Effector memory CD4-positive, alpha-beta T cell (primary cell): Measurements from ENCODE around the gene SETBP1.
A peak's percentile ranks its signal among the peaks of the same experiment; 100 is the strongest.

Experiments used
- DNase-seq, 3 donors: peaks; one replicate each; pipeline ENCODE4 v3.0.0-alpha.2; 2020
- H3K27ac ChIP-seq: 2 replicates; pipeline ENCODE4 v1.7.0; 2013; ENCODE audit warnings: mild to moderate bottlenecking, low read length, moderate library complexity; ENCODE audit not compliant: insufficient read depth, poor library complexity, severe bottlenecking
- H3K27me3 ChIP-seq: replicated peaks from 2 replicates; pipeline ENCODE4 v1.7.0; 2013; ENCODE audit warnings: mild to moderate bottlenecking, low read length; ENCODE audit not compliant: insufficient read depth, control insufficient read depth, poor library complexity, severe bottlenecking
- H3K36me3 ChIP-seq: 2 replicates; pipeline ENCODE4 v1.7.0; 2013; ENCODE audit warnings: mild to moderate bottlenecking, low read length, moderate library complexity; ENCODE audit not compliant: control insufficient read depth, insufficient read depth
- H3K4me1 ChIP-seq: 2 replicates; pipeline ENCODE4 v1.7.0; 2013; ENCODE audit warnings: low read length, mild to moderate bottlenecking; ENCODE audit not compliant: control insufficient read depth, insufficient read depth, poor library complexity, severe bottlenecking
- H3K4me3 ChIP-seq: 2 replicates; pipeline ENCODE4 v1.7.0; 2013; ENCODE audit warnings: low read length, low read depth, mild to moderate bottlenecking; ENCODE audit not compliant: insufficient read depth, poor library complexity, severe bottlenecking
- H3K9me3 ChIP-seq: 2 replicates; pipeline ENCODE4 v1.7.0; 2013; ENCODE audit warnings: mild to moderate bottlenecking, low read length, moderate library complexity; ENCODE audit not compliant: control insufficient read depth

Gene SETBP1

DNA sequence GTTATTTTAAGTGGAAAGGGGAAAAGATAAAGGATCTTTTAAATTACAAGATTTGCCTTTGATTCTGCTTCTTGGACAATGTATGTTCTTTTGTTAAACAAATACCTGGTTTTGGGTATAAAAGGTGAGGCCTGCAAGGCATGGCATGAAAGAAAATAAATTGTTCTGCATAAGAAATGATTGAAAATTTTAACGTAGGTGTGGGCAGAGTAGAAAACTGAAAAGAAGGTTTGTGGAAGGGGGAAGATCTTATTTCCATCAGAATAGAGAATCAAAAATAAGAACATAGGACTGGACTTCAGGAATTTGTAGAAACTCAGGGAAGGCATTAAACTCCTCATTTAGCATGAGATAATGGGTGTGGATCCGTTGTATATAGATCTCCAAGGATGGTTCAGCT lies 153.1 kb downstream of the SETBP1 start:
- Histone ChIP-seq H3K27me3 (no peaks in the 10 kb centered on the region), H3K27ac (no peak overlapping the region), H3K4me1 (no peaks in the 10 kb centered on the region), H3K9me3 (no peaks in the 10 kb centered on the region), H3K36me3 (no peaks in the 10 kb centered on the region), H3K4me3 (no peak overlapping the region)
- no peak for DNase-seq

DNA sequence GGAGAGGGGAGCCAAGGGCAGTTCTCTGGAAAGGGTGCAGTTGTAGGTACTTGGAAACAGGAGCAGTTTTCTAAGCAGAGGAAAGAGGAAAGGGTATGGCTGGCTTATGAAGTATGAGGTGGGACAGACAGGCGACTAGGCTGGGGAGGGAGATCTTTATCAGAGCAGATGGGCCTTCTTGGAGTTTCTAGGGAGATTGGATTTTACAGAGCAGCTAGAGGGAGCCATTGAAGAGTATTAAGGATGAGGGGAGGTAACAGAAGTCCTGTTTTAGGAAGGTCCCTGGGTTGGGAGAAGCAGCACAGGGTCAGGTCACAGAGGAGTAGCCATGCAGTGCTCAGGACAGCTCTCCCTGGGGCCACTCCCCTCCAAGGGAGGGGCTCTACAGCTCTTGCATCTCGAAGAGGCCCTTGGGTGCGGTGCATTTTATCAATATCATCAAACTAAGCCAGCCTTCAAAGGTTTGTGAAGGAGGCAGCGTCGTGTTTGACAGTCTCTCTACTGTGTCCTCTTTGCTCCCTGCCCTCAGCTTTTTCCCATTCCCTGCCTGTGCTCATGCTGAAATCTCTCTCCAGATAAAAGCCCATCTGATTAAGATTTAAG lies 154.3 kb downstream of the SETBP1 start:
- no peaks in the 10 kb centered on the region for H3K9me3 ChIP-seq
- DNase-seq, result no peak
- peaks cover 4% of the 10 kb centered on the region for H3K4me1 ChIP-seq
- no peaks in the 10 kb centered on the region for H3K36me3 ChIP-seq
- no peaks in the 10 kb centered on the region for H3K27me3 ChIP-seq
- H3K27ac ChIP-seq, result no peak overlapping the region
- no peak overlapping the region for H3K4me3 ChIP-seq

DNA sequence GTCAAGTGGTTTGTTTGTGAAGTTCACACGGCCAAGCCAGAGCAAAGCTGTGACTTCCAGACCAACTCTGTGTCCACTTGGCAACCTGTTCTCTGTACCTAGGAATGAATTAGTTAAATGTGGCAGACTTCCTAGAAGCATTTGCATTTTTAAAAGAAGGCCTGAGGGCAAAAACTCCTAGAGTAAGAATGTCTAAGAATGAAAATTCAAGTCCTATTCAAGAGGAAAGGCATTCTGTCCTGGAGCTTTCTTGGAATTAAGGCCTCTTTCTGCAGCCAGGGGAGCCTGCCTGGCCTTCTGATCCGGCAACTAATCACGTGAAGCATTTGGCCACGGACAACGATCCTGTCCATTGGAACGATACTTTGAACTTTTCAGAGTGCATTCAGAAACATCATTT lies 155.0 kb downstream of the SETBP1 start:
- DNase-seq, result no peak
- Histone ChIP-seq H3K27ac (no peak overlapping the region), H3K4me3 (no peak overlapping the region)

DNA sequence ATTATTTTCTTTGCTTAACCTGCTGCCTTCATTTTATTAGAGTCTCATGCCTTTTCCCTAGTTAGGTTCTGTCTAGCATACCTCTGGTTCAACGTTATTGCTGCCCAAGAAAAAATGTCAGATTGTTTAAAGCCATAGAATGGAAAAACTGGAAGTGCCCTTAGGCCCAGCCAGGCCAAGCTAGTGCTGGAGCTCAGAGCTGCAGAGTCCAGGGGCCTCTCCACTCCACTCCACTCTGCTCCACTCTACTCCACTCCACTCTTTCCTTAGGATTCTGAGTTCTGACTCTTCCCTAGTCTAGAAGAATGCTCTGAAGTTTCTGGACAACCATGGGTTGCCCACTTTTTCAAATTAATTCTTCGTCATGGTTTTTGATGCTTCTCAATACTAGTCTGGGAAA lies 155.6 kb downstream of the SETBP1 start:
- no peak for DNase-seq
- Histone ChIP-seq H3K27ac (no peak overlapping the region), H3K4me3 (no peak overlapping the region), H3K36me3 (no peaks in the 10 kb centered on the region), H3K27me3 (no peaks in the 10 kb centered on the region), H3K4me1 (peaks cover 4% of the 10 kb centered on the region), H3K9me3 (no peaks in the 10 kb centered on the region)

More for the DNA sequence above, 155.0 kb downstream of the SETBP1 start:
- peaks cover 4% of the 10 kb centered on the region for H3K4me1 ChIP-seq
- H3K9me3 ChIP-seq, result no peaks in the 10 kb centered on the region
- H3K36me3 ChIP-seq, result no peaks in the 10 kb centered on the region
- no peaks in the 10 kb centered on the region for H3K27me3 ChIP-seq

DNA sequence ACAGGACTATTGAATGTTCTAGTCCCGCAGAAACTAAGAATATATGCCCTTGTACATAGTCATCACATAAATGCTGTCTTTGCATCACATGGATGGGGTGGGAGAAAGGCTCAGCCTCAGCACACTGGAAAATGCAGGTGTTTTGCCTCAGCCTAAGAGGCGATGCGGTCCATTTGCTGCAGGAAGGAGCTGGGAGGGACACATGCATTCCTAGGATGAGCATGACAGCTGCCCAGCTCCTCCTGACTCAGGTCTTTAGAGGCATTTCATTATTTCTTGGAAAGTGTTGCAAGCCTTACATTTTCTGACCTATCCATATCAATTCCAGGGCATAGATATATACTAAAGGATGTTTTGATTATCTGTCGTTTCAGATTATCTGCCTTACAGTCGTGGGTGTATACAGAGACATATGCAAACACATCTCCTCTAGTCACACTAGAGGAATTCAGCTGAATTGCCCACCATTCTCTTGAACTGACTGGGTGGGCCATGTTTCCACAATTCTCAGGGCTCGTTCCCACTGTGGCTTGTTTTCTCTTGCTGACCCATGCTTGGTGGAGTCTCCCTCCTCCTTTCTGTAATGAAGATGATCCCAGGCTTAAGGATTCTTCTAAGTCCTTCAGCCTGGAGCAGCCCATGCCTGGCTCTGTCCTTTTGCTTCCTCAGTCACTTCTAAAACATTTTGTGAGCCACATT lies 156.9 kb downstream of the SETBP1 start:
- no peaks in the 10 kb centered on the region for H3K27me3 ChIP-seq
- no peaks in the 10 kb centered on the region for H3K9me3 ChIP-seq
- no peak for DNase-seq
- no peak overlapping the region for H3K4me3 ChIP-seq
- peaks cover 4% of the 10 kb centered on the region for H3K4me1 ChIP-seq
- H3K36me3 ChIP-seq, result no peaks in the 10 kb centered on the region
- H3K27ac ChIP-seq, result no peak overlapping the region

DNA sequence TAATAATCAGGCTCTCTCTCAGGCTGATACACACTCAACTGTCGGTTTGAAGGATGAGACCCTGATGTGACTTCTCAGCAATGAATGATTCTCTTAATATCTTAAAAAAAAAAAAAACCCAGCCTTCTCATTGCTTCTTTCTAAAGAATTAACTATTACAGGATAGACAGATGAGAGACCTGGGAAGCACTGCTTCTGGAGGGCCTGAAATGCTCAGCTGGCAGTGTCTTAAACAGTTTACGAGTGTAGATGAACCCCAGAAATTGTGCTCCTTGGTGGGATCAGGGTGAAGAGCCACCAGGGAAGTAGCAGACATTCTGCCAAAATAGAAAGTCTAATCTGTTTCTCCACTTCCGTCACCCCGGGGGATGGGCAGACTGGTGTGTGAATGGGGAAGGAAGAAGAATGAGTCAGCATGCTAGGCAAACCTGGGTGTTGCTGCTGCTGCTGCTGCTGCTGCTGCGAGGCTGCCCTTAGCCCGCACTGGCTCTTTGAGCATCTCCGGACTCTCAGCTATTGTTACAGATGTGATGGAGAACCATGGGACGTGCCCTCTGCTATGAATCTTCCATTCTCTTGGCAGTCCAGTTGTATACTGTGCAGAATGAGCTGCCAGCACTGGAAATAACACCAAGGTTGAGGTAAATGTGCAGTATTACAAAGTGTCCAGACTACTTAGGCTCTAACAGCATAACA lies 158.4 kb downstream of the SETBP1 start:
- H3K9me3 ChIP-seq, result no peaks in the 10 kb centered on the region
- H3K27ac ChIP-seq, result no peak overlapping the region
- no peak overlapping the region for H3K4me3 ChIP-seq
- no peaks in the 10 kb centered on the region for H3K36me3 ChIP-seq
- no peaks in the 10 kb centered on the region for H3K27me3 ChIP-seq
- peak in 2 of 3 donors; percentile 13 to 18 for DNase-seq
- peaks cover 4% of the 10 kb centered on the region for H3K4me1 ChIP-seq

DNA sequence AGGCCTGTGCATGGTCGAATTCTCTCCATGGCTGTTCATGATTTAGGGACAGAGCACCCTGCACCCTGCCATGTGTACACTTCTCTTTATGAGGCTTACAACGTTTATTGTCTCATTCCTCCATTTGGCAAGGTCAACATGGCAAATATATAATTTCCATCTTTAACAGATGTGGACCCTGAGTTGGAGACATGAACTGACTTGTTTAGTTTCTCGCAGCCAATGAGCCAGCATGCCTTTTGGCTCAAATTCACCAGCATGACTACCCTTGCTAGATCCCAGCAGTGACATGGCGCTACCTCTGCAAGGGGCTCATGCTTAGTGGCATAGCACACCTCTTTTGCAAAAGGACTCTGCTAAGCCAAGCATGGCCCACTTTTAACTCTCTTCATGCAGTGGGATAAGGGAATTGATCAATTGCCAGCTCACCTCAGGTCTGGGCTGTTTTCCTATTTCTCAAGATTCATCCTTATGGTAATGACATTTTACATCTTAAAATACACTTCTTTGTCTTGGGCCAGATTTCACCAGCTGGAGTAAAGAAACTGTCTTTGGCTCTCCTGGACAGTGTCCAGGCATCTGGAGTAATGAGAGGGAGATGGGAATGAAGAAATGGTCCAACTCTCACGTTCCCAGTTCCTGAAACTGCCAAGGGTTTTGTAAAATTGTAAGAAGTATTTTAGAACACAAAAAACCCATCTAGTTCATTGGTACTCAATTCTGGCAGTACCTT lies 159.5 kb downstream of the SETBP1 start:
- DNase-seq, result no peak
- Histone ChIP-seq H3K27ac (no peak overlapping the region), H3K9me3 (no peaks in the 10 kb centered on the region), H3K4me3 (no peak overlapping the region), H3K4me1 (peaks cover 4% of the 10 kb centered on the region), H3K36me3 (no peaks in the 10 kb centered on the region), H3K27me3 (no peaks in the 10 kb centered on the region)

DNA sequence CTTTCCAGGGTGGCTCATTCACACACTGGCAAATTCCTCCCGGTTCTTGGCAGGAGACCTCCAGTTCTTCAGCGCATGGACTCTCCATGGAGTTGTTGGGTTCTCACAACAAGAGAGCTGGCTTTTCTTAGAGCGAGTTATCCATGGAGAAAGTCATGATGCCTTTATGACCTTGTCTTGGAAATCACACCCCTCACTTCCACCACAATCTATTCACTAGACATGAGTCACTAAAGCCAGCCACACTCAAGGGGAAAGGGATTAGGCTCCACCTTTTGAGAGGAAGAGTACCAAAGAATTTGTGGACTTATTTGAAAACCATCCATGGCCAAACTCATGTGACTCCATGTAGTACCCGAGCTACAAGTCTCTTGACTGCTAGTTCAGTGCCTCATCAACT lies 160.5 kb downstream of the SETBP1 start:
- Histone ChIP-seq H3K4me1 (peaks cover 4% of the 10 kb centered on the region), H3K4me3 (no peak overlapping the region), H3K27me3 (no peaks in the 10 kb centered on the region), H3K36me3 (no peaks in the 10 kb centered on the region), H3K27ac (no peak overlapping the region), H3K9me3 (no peaks in the 10 kb centered on the region)
- DNase-seq, result no peak

DNA sequence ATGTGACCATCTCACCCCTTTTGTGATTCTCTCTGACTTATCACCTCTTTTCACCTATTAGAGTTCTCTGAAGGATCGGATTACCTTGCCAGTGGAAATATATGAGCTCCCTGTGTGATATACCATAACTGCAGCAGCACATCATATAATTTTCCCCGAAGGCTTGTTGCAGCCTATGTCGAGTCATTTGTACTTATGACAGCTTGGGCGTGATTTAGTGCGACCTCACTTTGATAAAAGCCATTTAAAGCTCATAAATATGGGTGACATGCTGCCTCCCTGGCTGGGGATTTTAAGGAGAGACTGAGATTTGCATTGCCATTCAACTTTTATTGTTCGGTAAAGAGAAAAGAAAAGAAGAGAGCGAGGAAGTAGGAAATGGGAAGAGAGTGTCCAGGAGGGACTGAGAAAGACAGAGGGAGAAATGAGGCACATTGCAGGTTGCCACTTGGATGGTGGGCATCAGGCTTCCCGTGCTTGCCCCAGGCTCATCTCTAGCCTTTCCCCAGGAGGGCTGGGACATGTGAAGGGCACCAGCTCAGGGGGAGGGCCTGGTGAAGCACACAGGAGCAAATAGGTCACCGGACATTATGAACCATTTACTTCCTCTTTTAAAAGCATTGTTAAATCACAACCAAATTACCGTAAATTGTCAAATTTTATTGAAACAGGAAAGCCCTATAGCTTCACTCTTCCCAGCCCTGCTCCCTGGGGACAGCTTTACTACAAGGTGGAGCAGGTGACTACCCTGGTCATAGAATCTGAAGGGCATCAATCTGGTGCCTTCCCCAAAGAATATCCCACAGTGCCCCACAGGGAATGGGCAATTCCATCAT lies 161.3 kb downstream of the SETBP1 start:
- no peaks in the 10 kb centered on the region for H3K36me3 ChIP-seq
- no peak overlapping the region for H3K27ac ChIP-seq
- H3K4me1 ChIP-seq, result peaks cover 4% of the 10 kb centered on the region
- no peaks in the 10 kb centered on the region for H3K27me3 ChIP-seq
- DNase-seq, result no peak
- H3K4me3 ChIP-seq, result no peak overlapping the region
- no peaks in the 10 kb centered on the region for H3K9me3 ChIP-seq
